Keratinocyte (primary cell): ENCODE measurements around the gene BDKRB1. TPM values are rescaled to one million over a fixed set of nuclear protein-coding genes. Genes with fewer than 3 reads are reported as not detected.

Experiments
- DNase-seq: peaks from one replicate; pipeline ENCODE4 v3.0.0-alpha.2; 2011; ENCODE audit warnings: low read depth, missing footprints, low spot score
- FAIRE-seq: peaks from 2 replicates; lab custom pipeline; 2011; peaks lifted over from hg19 to GRCh38; lab: Jason Lieb, UNC
- H2AFZ ChIP-seq: 2 replicates; pipeline ENCODE4 v1.6.0; 2012; ENCODE audit warnings: low read length, control low read depth, inconsistent platforms; ENCODE audit not compliant: control insufficient read depth
- H3K27ac ChIP-seq: 2 replicates; pipeline ENCODE4 v1.5.1; 2011; ENCODE audit warnings: low read length; ENCODE audit not compliant: control insufficient read depth, insufficient read depth
- H3K27me3 ChIP-seq: 3 replicates; pipeline ENCODE4 v1.6.0; 2011; ENCODE audit warnings: low read length; ENCODE audit not compliant: control insufficient read depth, insufficient read depth; ENCODE audit errors: extremely low read depth
- H3K36me3 ChIP-seq, 2 experiments: 2 replicates in 1 of 2; 3 replicates in 1 of 2; pipeline ENCODE4 v1.5.1; 2011; ENCODE audit warnings: low read length in 2 of 2, mild to moderate bottlenecking in 1 of 2; ENCODE audit not compliant: control insufficient read depth in 2 of 2, insufficient read depth in 2 of 2; ENCODE audit errors: extremely low read depth in 1 of 2
- H3K4me1 ChIP-seq: 3 replicates; pipeline ENCODE4 v1.5.1; 2011; ENCODE audit warnings: low read length; ENCODE audit not compliant: control insufficient read depth, insufficient read depth; ENCODE audit errors: extremely low read depth
- H3K4me2 ChIP-seq: 3 replicates; pipeline ENCODE4 v1.6.0; 2011; ENCODE audit warnings: low read depth, low read length; ENCODE audit not compliant: control insufficient read depth, insufficient read depth; ENCODE audit errors: extremely low read depth
- H3K4me3 ChIP-seq, 3 experiments: fragments of 200-600 bp in 1 of 3; sonication (generic) in 1 of 3; 2 replicates in 2 of 3; 3 replicates in 1 of 3; pipeline ENCODE4 v1.5.1; 2011 to 2016; ENCODE audit warnings: low read length in 3 of 3, mild to moderate bottlenecking in 3 of 3, control low read depth in 2 of 3, inconsistent platforms in 1 of 3, low read depth in 1 of 3, mixed read lengths in 1 of 3, mixed run types in 1 of 3, moderate library complexity in 1 of 3; ENCODE audit not compliant: control insufficient read depth in 2 of 3, insufficient read depth in 2 of 3; ENCODE audit errors: extremely low read depth in 1 of 3
- H3K79me2 ChIP-seq: 2 replicates; pipeline ENCODE4 v1.6.0; 2012; ENCODE audit warnings: low read length; ENCODE audit not compliant: control insufficient read depth, insufficient read depth
- H3K9ac ChIP-seq: 3 replicates; pipeline ENCODE4 v1.6.0; 2011; ENCODE audit warnings: low read length; ENCODE audit not compliant: control insufficient read depth, insufficient read depth; ENCODE audit errors: extremely low read depth
- H3K9me1 ChIP-seq: 3 replicates; pipeline ENCODE4 v1.6.0; 2011; ENCODE audit warnings: low read length; ENCODE audit not compliant: control insufficient read depth, insufficient read depth; ENCODE audit errors: extremely low read depth
- H3K9me3 ChIP-seq: 2 replicates; pipeline ENCODE4 v1.5.1; 2012; ENCODE audit warnings: low read depth, low read length; ENCODE audit not compliant: control insufficient read depth
- H4K20me1 ChIP-seq: 3 replicates; pipeline ENCODE4 v1.6.0; 2011; ENCODE audit warnings: low read length; ENCODE audit not compliant: control insufficient read depth, insufficient read depth; ENCODE audit errors: extremely low read depth
- CTCF ChIP-seq, 3 experiments: IDR thresholded peaks in 1 of 3; conservative IDR thresholded peaks in 1 of 3; optimal IDR thresholded peaks in 1 of 3; 2 replicates in 2 of 3; 3 replicates in 1 of 3; pipeline versions ENCODE3 to v1.5.1; 2011; ENCODE audit warnings: low read length in 3 of 3, mild to moderate bottlenecking in 3 of 3, moderate library complexity in 2 of 3, control low read depth in 1 of 3, inconsistent platforms in 1 of 3; ENCODE audit not compliant: insufficient read depth in 2 of 3; ENCODE audit errors: extremely low read depth in 1 of 3
- EZH2 ChIP-seq: IDR thresholded peaks from one replicate; pipeline ENCODE4 v1.6.1; 2012; ENCODE audit warnings: inconsistent platforms, mild to moderate bottlenecking, low read length, moderate library complexity
- dilution Hi-C: fragments of 300-500 bp; cut with MboI; formaldehyde crosslinking; loops from one replicate; pipeline ENCODE4 v1.7.0; 2020; ENCODE audit warnings: low sequenced_read_pairs; ENCODE audit not compliant: extremely low pct_ligation_motif_present
- polyA plus RNA-seq, 5 experiments: library from polyadenylated mRNA; depleted of rRNA in 3 of 5; stranded (reverse) in 3 of 5; stranded (forward) in 1 of 5; unstranded in 1 of 5; fragments of >200 nt; gene quantifications; 1 replicate in 1 of 5; 2 replicates in 3 of 5; 3 replicates in 1 of 5; pipeline versions ENCODE4 v1.2.1 to v1.2.3, GENCODE V29; 2011 to 2012; ENCODE audit warnings: missing spikeins in 2 of 5, low read depth in 1 of 5, low replicate concordance in 1 of 5

The BDKRB1 gene
- polyA plus RNA-seq, 1 donor (not counting 4 experiments of a cell fraction or from before 2014, with no cell fraction given) = 3.4 TPM

GRCh38 chr14:96304956-96305355 is 48.9 kb downstream of the BDKRB1 start:
- Histone ChIP-seq H3K4me3 (no peak overlapping the region), H3K4me1 (no peaks in the 10 kb centered on the region), H3K27ac (no peak overlapping the region), H3K79me2 (no peaks in the 10 kb centered on the region), H2AFZ (no peak overlapping the region), H4K20me1 (no peaks in the 10 kb centered on the region), H3K9ac (no peak overlapping the region), H3K9me3 (no peaks in the 10 kb centered on the region), H3K36me3 (peaks cover 0 to 8% of the 10 kb centered on the region in 2 experiments), H3K4me2 (no peak overlapping the region), H3K27me3 (no peaks in the 10 kb centered on the region), H3K9me1 (no peaks in the 10 kb centered on the region)
- no peak for DNase-seq
- FAIRE-seq = no peak
- TF ChIP-seq EZH2 (no peak), CTCF (optimal IDR thresholded peaks at IDR 0.05 in 1 of 3, IDR thresholded peaks at IDR 0.05 in 1 of 3, conservative IDR thresholded peaks at IDR 0.05 in 1 of 3; ENCODE audit: extremely low read depth in 1 of 3, insufficient read depth in 2 of 3, low read length in 3 of 3) (peak in 2 of 3 experiments; percentile 11 to 41)
- dilution Hi-C loops = no loop called here

GRCh38 chr14:96307434-96307833 is 51.4 kb downstream of the BDKRB1 start:
- no peaks in the 10 kb centered on the region for H3K9me1 ChIP-seq
- TF ChIP-seq EZH2 (no peak), CTCF (optimal IDR thresholded peaks at IDR 0.05 in 1 of 3, IDR thresholded peaks at IDR 0.05 in 1 of 3, conservative IDR thresholded peaks at IDR 0.05 in 1 of 3; ENCODE audit: extremely low read depth in 1 of 3, insufficient read depth in 2 of 3, low read length in 3 of 3) (no peak)
- no peaks in the 10 kb centered on the region for H3K27me3 ChIP-seq
- H4K20me1 ChIP-seq = no peaks in the 10 kb centered on the region
- H3K9me3 ChIP-seq = no peaks in the 10 kb centered on the region
- no peak overlapping the region for H3K4me3 ChIP-seq
- H3K4me1 ChIP-seq = no peaks in the 10 kb centered on the region
- H3K36me3 ChIP-seq = peaks cover 0 to 4% of the 10 kb centered on the region in 2 experiments
- dilution Hi-C loops = no loop called here
- H3K4me2 ChIP-seq = no peak overlapping the region
- no peak overlapping the region for H3K27ac ChIP-seq
- H3K79me2 ChIP-seq = no peaks in the 10 kb centered on the region
- no peak overlapping the region for H2AFZ ChIP-seq
- FAIRE-seq (no peak), DNase-seq (no peak)
- no peak overlapping the region for H3K9ac ChIP-seq
